Natural killer cell treated with Interleukin-12 subunit alpha and Interleukin-12 subunit beta and Interleukin-15 and Interleukin-18, amount 100 ng/mL, for 72 hours (primary cell): Measurements from ENCODE around the gene SLC35F6. TPM values are rescaled to one million over a fixed set of nuclear protein-coding genes. Genes with fewer than 3 reads are reported as not detected.
"Not testable (repeated sequence)": the region's sequence is repeated elsewhere in the genome, so short reads cannot be mapped to it uniquely, and the experiment has no call there.

Experiments
- ATAC-seq, 2 donors: fragments of 150-1000 bp; cut with Tn5 transposase in 1 of 2; sonication (Bioruptor Pico), chemical (Tn5 transposase) in 1 of 2; 2 replicates each; pipeline ENCODE4 v1.10.0; 2021
- DNase-seq: peaks from one replicate; pipeline ENCODE4 v3.0.0; 2022; ENCODE audit warnings: low spot score
- H3K27ac Mint-ChIP-seq, 2 donors: 1 replicate in 1 of 2; 2 replicates in 1 of 2; pipeline ENCODE4 v1.8.0; 2022; ENCODE audit warnings: mixed read lengths in 2 of 2, mild to moderate bottlenecking in 1 of 2, moderate library complexity in 1 of 2
- H3K27me3 Mint-ChIP-seq, 2 donors: 1 replicate in 1 of 2; 2 replicates in 1 of 2; pipeline ENCODE4 v1.8.0; 2022; ENCODE audit warnings: mixed read lengths in 2 of 2
- H3K36me3 Mint-ChIP-seq: one replicate; pipeline ENCODE4 v1.8.0; 2022; ENCODE audit warnings: mixed read lengths
- H3K4me1 Mint-ChIP-seq, 2 donors: 1 replicate in 1 of 2; 2 replicates in 1 of 2; pipeline ENCODE4 v1.8.0; 2022; ENCODE audit warnings: low read depth in 2 of 2, mixed read lengths in 2 of 2, mild to moderate bottlenecking in 1 of 2
- H3K4me3 Mint-ChIP-seq: one replicate; pipeline ENCODE4 v1.8.0; 2022; ENCODE audit warnings: mixed read lengths
- H3K9me3 Mint-ChIP-seq: 2 replicates; pipeline ENCODE4 v1.8.0; 2022; ENCODE audit warnings: mixed read lengths
- total RNA-seq, 2 donors: library from RNA; stranded (reverse); gene quantifications; one replicate each; pipeline ENCODE4 v1.2.3, GENCODE V29; 2022

SLC35F6 gene
- total RNA-seq, 2 donors from 2014 or later: 15.5 to 17.7 TPM

DNA sequence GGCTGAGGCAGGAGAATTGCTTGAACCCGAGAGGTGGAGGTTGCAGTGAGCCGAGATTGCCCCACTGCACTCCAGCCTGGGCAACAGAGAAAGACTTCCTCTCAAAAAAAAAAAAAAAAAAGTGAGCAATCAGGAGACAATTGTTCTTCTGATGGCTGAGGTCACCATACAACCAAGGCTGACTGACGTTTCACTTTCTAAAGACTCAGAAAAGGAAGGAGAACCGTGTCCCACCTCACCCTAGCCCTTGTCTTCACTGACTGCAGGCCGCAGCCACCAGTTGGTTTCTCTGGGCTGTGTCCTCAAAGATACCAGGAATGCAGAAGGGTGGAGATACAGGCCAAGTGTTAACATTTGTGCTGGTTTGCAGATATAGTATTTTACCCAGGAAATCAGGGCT is 7.7 kb upstream of the SLC35F6 start:
- Mint-ChIP-seq H3K27me3 (no peaks in the 10 kb centered on the region), H3K36me3 (no peaks in the 10 kb centered on the region), H3K9me3 (no peaks in the 10 kb centered on the region), H3K27ac (no peak overlapping the region), H3K4me1 (peaks cover 9 to 10% of the 10 kb centered on the region in 2 donors), H3K4me3 (no peak overlapping the region)
- ATAC-seq (no peak), DNase-seq (no peak)

DNA sequence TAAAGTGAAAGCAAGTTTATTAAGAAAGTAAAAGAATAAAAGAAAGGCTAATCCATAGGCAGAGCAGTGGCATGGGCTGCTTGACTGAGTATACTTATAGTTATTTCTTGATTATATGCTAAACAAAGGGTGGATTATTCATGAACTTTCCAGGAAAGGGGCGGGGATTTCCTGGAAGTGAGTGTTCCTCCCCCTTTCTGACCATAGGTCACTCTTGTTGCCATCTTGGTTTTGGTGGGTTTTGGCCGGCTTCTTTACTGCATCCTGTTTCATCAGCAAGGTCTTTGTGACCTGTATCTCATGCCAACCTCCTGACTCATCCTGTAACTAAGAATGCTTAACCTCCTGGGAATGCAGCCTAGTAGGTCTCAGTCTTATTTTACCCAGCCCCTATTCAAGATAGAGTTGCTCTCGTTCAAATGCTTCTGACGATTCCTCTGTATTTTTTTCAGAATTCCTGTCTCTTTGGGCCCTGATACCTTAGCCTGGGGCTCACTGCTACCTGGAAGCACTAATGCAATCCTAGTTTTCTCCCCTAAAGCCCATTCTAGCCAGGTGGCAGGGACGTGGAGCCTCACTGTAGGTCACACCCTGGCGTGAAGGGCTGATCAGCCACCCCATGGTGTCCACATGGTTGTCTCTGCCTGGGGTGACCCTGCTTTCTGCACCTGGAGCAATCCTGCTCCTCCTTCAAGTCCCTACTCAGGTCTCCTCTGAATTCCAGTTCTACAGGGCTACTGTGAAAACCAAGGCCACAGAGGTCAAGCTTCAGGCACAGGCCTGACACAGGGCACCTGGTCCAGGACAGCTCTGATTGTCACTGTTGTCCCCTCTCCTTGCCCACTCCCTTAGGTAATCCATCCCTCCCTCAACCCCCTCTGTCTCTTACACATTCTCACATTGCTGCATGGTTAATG is 6.0 kb upstream of the SLC35F6 start:
- ATAC-seq (peak; percentile 65 to 71), DNase-seq (peak; percentile 64)
- no peaks in the 10 kb centered on the region for H3K36me3 Mint-ChIP-seq
- H3K27ac Mint-ChIP-seq: peak overlapping the region; percentile 62 to 73
- no peaks in the 10 kb centered on the region for H3K27me3 Mint-ChIP-seq
- H3K4me3 Mint-ChIP-seq: peak overlapping the region; percentile 13
- peaks cover 9 to 10% of the 10 kb centered on the region in 2 donors for H3K4me1 Mint-ChIP-seq
- H3K9me3 Mint-ChIP-seq: no peaks in the 10 kb centered on the region

DNA sequence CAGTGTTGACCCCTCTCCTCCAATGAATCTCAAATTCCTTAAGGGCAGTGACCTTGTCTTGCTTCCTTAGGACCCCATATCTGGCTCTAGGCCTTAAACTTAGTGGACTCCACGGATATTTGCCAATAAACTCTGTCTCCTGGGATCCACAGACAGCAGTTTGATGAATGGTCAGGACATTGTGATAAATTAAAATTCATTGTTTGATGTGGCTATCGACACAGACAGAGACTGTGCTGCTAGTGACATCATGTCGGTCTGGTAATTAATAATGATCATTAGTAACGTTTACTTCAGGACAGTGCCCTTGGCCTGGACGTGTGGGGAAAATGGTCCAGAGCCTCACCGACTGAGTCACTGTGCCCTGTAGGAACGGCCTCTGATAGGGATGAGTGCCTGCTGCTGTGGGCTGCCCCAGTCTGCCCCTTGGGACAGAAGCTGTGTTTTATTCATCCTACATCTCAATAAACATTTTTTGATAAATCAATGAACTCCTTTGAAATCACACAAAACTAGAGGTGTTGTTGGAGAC is 5.2 kb upstream of the SLC35F6 start:
- DNase-seq: no peak
- peaks cover 13 to 14% of the 10 kb centered on the region in 2 donors for H3K4me1 Mint-ChIP-seq
- no peak overlapping the region for H3K4me3 Mint-ChIP-seq
- no peaks in the 10 kb centered on the region for H3K27me3 Mint-ChIP-seq
- H3K36me3 Mint-ChIP-seq: no peaks in the 10 kb centered on the region
- ATAC-seq: no peak
- no peaks in the 10 kb centered on the region for H3K9me3 Mint-ChIP-seq
- H3K27ac Mint-ChIP-seq: peak overlapping the region; percentile 62 to 73

DNA sequence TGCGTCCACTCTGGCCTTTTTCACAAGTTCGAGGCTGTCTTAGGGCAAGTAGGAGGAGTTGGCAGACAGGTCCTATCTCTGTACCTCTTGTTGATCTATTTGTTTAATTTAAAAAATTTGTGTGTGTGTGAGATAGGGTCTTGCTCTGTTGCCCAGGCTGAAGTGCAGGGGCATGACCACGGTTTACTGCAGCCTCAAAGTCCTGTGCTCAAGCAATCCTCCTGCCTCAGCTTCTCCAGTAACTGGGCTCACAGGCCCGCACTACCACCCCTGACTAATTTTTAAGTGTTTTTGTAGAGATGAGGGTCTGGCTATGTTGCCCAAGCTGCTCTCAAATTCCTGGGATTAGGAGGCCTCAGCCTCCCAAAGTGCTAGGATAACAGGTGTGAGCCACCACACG is 4.2 kb upstream of the SLC35F6 start:
- ATAC-seq (no peak), DNase-seq (no peak)
- no peaks in the 10 kb centered on the region for H3K27me3 Mint-ChIP-seq
- peak overlapping the region in 1 of 2 donors; percentile 54 for H3K27ac Mint-ChIP-seq
- H3K4me3 Mint-ChIP-seq: no peak overlapping the region
- H3K4me1 Mint-ChIP-seq: peaks cover 18 to 19% of the 10 kb centered on the region in 2 donors
- no peaks in the 10 kb centered on the region for H3K36me3 Mint-ChIP-seq
- H3K9me3 Mint-ChIP-seq: no peaks in the 10 kb centered on the region

DNA sequence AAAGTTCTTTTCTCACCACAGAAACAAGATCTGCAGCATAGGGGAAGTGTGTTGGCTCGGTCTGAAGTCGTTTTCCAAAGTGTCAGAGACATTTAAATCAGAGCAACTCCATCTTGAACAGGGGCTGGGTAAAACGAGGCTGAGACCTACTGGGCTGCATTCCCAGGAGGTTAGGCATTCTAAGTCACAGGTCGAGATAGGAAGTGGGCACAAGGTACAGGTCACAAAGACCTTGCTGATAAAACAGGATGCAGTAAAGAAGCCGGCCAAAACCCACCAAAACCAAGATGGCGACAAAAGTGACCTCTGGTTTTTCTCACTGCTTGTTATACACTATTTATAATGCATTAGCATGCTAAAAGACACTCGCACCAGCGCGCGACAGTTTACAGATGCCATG is 3.1 kb upstream of the SLC35F6 start:
- not testable (repeated sequence) for ATAC-seq, H3K27ac Mint-ChIP-seq, H3K9me3 Mint-ChIP-seq, H3K4me3 Mint-ChIP-seq, H3K27me3 Mint-ChIP-seq, DNase-seq, H3K36me3 Mint-ChIP-seq
- H3K4me1 Mint-ChIP-seq: peaks cover 27 to 29% of the 10 kb centered on the region in 2 donors

DNA sequence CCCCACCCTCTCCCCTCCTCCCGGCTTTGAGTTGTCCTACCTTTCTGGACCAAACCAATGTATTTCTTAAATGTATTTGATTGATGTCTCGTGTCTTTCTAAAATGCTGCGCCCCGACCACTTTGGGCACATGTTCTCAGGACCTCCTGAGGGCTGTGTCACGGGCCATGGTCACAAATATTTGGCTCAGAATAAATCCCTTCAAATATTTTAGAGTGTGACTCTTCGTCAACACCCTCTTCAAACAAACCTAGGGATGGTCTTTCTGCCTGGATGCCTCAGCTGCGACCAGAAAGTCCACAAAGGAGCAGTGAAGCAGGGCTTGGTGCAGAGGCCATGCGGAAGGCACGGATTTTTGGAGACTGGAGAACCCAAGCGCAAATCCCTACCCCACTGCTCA is 1.1 kb upstream of the SLC35F6 start:
- ATAC-seq: no peak

GRCh38 chr2:26764906-26765305 is 822 bp downstream of the SLC35F6 start:
- H3K4me1 Mint-ChIP-seq: peaks cover 30 to 32% of the 10 kb centered on the region in 2 donors
- no peaks in the 10 kb centered on the region for H3K36me3 Mint-ChIP-seq
- no peaks in the 10 kb centered on the region for H3K27me3 Mint-ChIP-seq
- H3K9me3 Mint-ChIP-seq: no peaks in the 10 kb centered on the region
- no peak for ATAC-seq
- peak overlapping the region; percentile 81 to 99 for H3K27ac Mint-ChIP-seq
- no peak for DNase-seq
- H3K4me3 Mint-ChIP-seq: peak overlapping the region; percentile 94

More for the DNA sequence above, 1.1 kb upstream of the SLC35F6 start:
- H3K27ac Mint-ChIP-seq: peak overlapping the region in 1 of 2 donors; percentile 99
- no peak for DNase-seq
- H3K27me3 Mint-ChIP-seq: no peaks in the 10 kb centered on the region
- peaks cover 23 to 29% of the 10 kb centered on the region in 2 donors for H3K4me1 Mint-ChIP-seq
- H3K36me3 Mint-ChIP-seq: no peaks in the 10 kb centered on the region
- no peaks in the 10 kb centered on the region for H3K9me3 Mint-ChIP-seq
- H3K4me3 Mint-ChIP-seq: peak overlapping the region; percentile 94

- Mint-ChIP-seq H3K4me1 (peaks cover 30 to 32% of the 10 kb centered on the region in 2 donors), H3K27ac (peak overlapping the region; percentile 81 to 99), H3K36me3 (no peaks in the 10 kb centered on the region), H3K4me3 (peak overlapping the region; percentile 94), H3K27me3 (no peaks in the 10 kb centered on the region), H3K9me3 (no peaks in the 10 kb centered on the region)
- no peak for DNase-seq
- no peak for ATAC-seq
These were observed 1.6 kb downstream of the SLC35F6 start for GRCh38 chr2:26765475-26766200.

- Mint-ChIP-seq H3K9me3 (no peaks in the 10 kb centered on the region), H3K27ac (peak overlapping the region; percentile 18 to 58), H3K4me3 (peak overlapping the region; percentile 11), H3K27me3 (no peaks in the 10 kb centered on the region), H3K4me1 (peaks cover 41% of the 10 kb centered on the region in 2 donors), H3K36me3 (no peaks in the 10 kb centered on the region)
- ATAC-seq (no peak), DNase-seq (no peak)
These were observed 3.0 kb downstream of the SLC35F6 start for GRCh38 chr2:26767129-26767528.

DNA sequence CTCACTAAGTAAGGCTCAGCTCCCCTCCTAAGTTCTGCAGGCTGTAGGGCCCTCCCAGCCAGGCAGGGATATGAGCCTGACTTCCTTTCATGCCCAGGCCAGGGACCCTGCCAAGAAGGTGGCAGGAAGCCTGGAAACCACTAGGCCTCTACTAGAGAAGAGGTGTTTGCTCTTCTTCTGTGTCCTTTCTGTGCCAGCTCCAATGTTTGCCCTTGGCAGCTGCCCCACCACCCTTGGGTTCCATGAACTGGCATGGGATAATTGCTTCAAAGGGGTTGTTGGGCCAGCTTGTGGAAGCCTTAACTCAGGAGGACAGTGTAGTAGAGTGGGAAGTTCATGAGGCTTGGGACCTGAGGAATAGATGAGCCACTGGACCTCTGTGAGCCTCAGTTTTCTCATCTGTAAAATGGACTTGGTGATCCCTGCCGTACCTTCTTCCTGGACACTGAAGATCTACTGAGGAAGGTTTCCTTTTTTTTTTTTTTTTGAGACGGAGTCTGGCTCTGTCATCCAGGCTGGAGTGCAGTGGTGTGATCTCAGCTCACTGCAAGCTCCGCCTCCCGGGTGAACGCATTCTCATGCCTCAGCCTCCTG is 3.9 kb downstream of the SLC35F6 start:
- Mint-ChIP-seq H3K36me3 (no peaks in the 10 kb centered on the region), H3K4me3 (no peak overlapping the region), H3K27me3 (no peaks in the 10 kb centered on the region), H3K4me1 (peaks cover 49 to 50% of the 10 kb centered on the region in 2 donors), H3K9me3 (no peaks in the 10 kb centered on the region), H3K27ac (peak overlapping the region; percentile 18 to 58)
- DNase-seq (no peak), ATAC-seq (no peak)

GRCh38 chr2:26768759-26769088 is 4.6 kb downstream of the SLC35F6 start:
- Mint-ChIP-seq H3K4me1 (peaks cover 47 to 49% of the 10 kb centered on the region in 2 donors), H3K4me3 (peak overlapping the region; percentile 65), H3K27me3 (no peaks in the 10 kb centered on the region), H3K36me3 (no peaks in the 10 kb centered on the region), H3K9me3 (no peaks in the 10 kb centered on the region), H3K27ac (peak overlapping the region; percentile 67 to 87)
- ATAC-seq (no peak), DNase-seq (no peak)

- Mint-ChIP-seq H3K4me3 (peak overlapping the region; percentile 65), H3K36me3 (no peaks in the 10 kb centered on the region), H3K9me3 (no peaks in the 10 kb centered on the region), H3K4me1 (peaks cover 46% of the 10 kb centered on the region in 2 donors), H3K27ac (peak overlapping the region; percentile 67 to 87), H3K27me3 (no peaks in the 10 kb centered on the region)
- peak; percentile 84 for DNase-seq
- ATAC-seq: peak; percentile 85 to 88
These were observed 5.1 kb downstream of the SLC35F6 start for GRCh38 chr2:26769089-26769761.

DNA sequence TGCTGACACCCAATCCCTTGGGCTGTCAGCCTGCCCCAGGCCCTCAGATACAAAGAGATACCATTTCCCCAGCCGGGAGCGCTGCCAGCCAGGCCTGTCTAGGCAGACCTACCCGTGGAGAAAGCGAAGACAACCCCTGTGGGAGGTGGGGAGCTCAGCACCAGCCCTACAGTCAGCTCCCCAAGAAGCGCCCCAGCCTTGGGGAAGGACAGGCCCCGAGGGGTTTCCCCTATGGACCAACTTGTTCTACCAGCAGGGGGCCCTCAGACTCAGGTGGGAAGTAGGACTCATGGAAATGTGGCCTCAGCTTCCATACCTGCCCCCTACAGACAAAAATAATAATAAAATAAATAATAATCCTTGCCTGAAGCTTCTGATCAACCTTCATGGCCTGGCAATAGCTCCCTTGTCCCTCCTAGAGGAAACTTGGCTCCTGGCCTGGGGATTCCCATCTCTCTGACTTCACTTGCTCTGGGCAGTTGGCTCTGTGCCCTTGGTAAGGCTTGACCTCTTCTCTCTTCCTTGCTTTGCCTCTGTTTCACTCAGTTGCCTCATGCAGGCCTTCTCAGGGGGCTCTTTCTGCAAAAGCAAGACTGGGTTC is 7.0 kb downstream of the SLC35F6 start:
- peak overlapping the region; percentile 72 to 82 for H3K27ac Mint-ChIP-seq
- H3K9me3 Mint-ChIP-seq: no peaks in the 10 kb centered on the region
- ATAC-seq: no peak
- H3K36me3 Mint-ChIP-seq: no peaks in the 10 kb centered on the region
- no peak for DNase-seq
- peak overlapping the region; percentile 18 for H3K4me3 Mint-ChIP-seq
- peaks cover 32 to 37% of the 10 kb centered on the region in 2 donors for H3K4me1 Mint-ChIP-seq
- H3K27me3 Mint-ChIP-seq: no peaks in the 10 kb centered on the region
